HFFc6 (cell line): ENCODE data around the gene KLHL29. TPM values are rescaled to one million over a fixed set of nuclear protein-coding genes. Genes with fewer than 3 reads are reported as not detected.

ENCODE experiments used
- DNase-seq: peaks from one replicate; pipeline ENCODE4 v3.0.0-alpha.2; 2018
- H3K27ac Mint-ChIP-seq: 2 replicates; pipeline ENCODE4 v1.8.0; 2020; ENCODE audit warnings: mild to moderate bottlenecking, mixed read lengths
- H3K27me3 Mint-ChIP-seq: 2 replicates; pipeline ENCODE4 v1.8.0; 2021; ENCODE audit warnings: mild to moderate bottlenecking, moderate library complexity, mixed read lengths; ENCODE audit not compliant: insufficient read depth
- H3K36me3 Mint-ChIP-seq: 2 replicates; pipeline ENCODE4 v1.8.0; 2021; ENCODE audit warnings: low read depth, mixed read lengths
- H3K4me1 Mint-ChIP-seq: 2 replicates; pipeline ENCODE4 v1.8.0; 2020; ENCODE audit warnings: low read depth, mixed read lengths
- H3K4me3 Mint-ChIP-seq: 2 replicates; pipeline ENCODE4 v1.8.0; 2020; ENCODE audit warnings: mild to moderate bottlenecking, moderate library complexity, mixed read lengths
- H3K9me3 Mint-ChIP-seq: 2 replicates; pipeline ENCODE4 v1.8.0; 2020; ENCODE audit warnings: mild to moderate bottlenecking, mixed read lengths
- total RNA-seq, 6 experiments: library from RNA; stranded (reverse); fragmentation: NEBNext Ultra II Directional; extraction: Animal tissue kit (Norgen Biotek cat#: 25700); gene quantifications; 2 replicates in 1 of 6; 3 replicates in 5 of 6; pipeline ENCODE4 v1.2.3, GENCODE V29; 2021
- TF ChIP-seq, protein P1 (sequence below): fragments of 200-600 bp; sonication (generic); IDR thresholded peaks from 2 replicates; pipeline ENCODE4 v1.5.0; 2021; ENCODE audit warnings: antibody characterized with exemption, mild to moderate bottlenecking

Gene KLHL29
- total RNA-seq, 6 experiments from 2014 or later = 7.4 to 9.7 (median 8.6) TPM

DNA sequence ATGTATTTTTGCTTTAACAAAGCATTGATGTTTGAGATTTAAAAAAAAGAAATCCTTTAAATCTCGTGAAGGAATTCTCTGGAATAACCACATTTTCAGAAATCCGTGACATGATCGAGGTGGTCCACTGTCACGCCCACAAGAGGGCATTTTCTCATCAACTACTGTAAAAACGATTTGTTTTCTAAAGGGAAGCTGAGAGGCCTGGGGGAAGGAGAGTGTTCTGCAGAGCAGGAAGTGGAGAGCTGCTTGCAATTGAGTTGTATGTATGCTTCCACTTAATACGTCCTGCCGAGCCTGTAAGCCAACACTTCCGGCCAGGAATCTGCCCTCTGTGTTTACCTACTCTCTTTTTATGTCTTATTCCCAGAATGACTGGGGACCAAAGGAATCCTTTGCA lies 19.4 kb downstream of the KLHL29 start:
- H3K27ac Mint-ChIP-seq = peak overlapping the region; percentile 82
- peaks cover 35% of the 10 kb centered on the region for H3K4me1 Mint-ChIP-seq
- H3K27me3 Mint-ChIP-seq = no peaks in the 10 kb centered on the region; the same call in 1 of the 2 replicates
- no peaks in the 10 kb centered on the region for H3K9me3 Mint-ChIP-seq
- H3K36me3 Mint-ChIP-seq = peaks cover 5% of the 10 kb centered on the region; the same call in 1 of the 2 replicates
- TF ChIP-seq, protein P1, sequence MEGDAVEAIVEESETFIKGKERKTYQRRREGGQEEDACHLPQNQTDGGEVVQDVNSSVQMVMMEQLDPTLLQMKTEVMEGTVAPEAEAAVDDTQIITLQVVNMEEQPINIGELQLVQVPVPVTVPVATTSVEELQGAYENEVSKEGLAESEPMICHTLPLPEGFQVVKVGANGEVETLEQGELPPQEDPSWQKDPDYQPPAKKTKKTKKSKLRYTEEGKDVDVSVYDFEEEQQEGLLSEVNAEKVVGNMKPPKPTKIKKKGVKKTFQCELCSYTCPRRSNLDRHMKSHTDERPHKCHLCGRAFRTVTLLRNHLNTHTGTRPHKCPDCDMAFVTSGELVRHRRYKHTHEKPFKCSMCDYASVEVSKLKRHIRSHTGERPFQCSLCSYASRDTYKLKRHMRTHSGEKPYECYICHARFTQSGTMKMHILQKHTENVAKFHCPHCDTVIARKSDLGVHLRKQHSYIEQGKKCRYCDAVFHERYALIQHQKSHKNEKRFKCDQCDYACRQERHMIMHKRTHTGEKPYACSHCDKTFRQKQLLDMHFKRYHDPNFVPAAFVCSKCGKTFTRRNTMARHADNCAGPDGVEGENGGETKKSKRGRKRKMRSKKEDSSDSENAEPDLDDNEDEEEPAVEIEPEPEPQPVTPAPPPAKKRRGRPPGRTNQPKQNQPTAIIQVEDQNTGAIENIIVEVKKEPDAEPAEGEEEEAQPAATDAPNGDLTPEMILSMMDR = peak; percentile 68
- peak; percentile 80 for DNase-seq
- peak overlapping the region; percentile 76 for H3K4me3 Mint-ChIP-seq

DNA sequence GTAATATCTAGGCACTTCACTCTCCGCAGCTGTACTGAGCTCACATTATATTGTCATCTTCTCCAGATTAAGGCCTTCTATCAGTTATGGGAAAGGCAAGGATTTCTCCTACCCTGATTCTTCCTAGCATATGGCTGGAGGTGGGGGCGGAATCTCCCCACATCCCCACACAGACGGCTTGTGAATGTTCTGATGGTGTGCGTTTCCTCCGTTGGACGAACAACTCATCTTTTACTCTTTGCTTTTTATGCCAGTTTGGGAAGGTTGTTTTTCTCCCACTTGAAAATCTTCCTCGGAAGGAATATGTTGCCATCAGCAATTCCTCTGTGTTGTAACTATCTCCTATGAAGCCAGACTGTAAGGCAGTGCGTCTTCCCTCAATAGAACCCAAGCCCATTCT lies 24.3 kb downstream of the KLHL29 start:
- TF ChIP-seq, protein P1 = no peak
- Mint-ChIP-seq H3K9me3 (no peaks in the 10 kb centered on the region), H3K4me1 (peaks cover 73% of the 10 kb centered on the region)

GRCh38 chr2:23410596-23410995 lies 25.6 kb downstream of the KLHL29 start:
- DNase-seq = no peak
- Mint-ChIP-seq H3K9me3 (no peaks in the 10 kb centered on the region), H3K36me3 (peaks cover 10% of the 10 kb centered on the region), H3K4me1 (peaks cover 74% of the 10 kb centered on the region), H3K27me3 (no peaks in the 10 kb centered on the region; the same call in 1 of the 2 replicates), H3K4me3 (no peak overlapping the region; the same call in 1 of the 2 replicates), H3K27ac (peak overlapping the region; percentile 95)
- TF ChIP-seq, protein P1 = no peak

More for the DNA sequence above, 24.3 kb downstream of the KLHL29 start:
- DNase-seq = no peak
- Mint-ChIP-seq H3K36me3 (peaks cover 13% of the 10 kb centered on the region), H3K27me3 (no peaks in the 10 kb centered on the region; the same call in 1 of the 2 replicates), H3K27ac (no peak overlapping the region), H3K4me3 (no peak overlapping the region)

DNA sequence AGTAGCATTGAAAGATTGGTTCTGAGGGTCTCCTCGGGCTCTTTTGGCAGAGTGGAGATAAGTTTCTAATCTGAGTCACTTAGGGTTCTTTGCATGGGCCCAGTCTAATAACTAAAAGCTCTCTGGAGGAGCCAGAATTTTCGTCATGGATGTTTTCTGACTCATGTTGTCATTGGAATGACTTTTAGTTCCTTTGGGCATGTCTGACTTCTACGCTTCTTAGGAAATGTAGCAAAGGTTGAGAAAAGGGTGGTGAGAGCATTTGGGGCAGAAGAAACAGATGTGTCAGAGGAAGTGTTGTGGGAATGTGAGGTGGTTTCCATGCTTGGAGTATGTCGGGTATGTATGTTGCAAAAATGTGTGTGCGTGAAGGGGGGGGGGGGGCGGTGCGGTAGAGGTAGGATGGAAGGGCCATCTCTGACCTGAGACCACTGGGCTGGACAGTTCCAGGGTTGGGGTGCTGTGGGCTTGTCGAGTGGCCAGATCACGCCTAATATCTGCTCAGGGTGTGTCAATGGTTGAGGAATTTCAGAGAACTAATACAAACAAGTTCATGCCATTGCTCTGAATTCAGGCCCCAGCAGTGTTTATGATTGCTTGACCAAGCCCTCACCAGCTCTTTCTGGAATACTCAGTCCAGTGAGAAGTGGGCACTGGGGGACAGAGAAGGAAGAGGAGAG lies 26.9 kb downstream of the KLHL29 start:
- TF ChIP-seq, protein P1 = no peak
- Mint-ChIP-seq H3K4me3 (peak overlapping the region; percentile 69), H3K4me1 (peaks cover 79% of the 10 kb centered on the region), H3K27me3 (peaks cover under 1% of the 10 kb centered on the region; the same call in 1 of the 2 replicates), H3K36me3 (peaks cover 15% of the 10 kb centered on the region), H3K9me3 (no peaks in the 10 kb centered on the region), H3K27ac (peak overlapping the region; percentile 95)
- DNase-seq = peak; percentile 93

DNA sequence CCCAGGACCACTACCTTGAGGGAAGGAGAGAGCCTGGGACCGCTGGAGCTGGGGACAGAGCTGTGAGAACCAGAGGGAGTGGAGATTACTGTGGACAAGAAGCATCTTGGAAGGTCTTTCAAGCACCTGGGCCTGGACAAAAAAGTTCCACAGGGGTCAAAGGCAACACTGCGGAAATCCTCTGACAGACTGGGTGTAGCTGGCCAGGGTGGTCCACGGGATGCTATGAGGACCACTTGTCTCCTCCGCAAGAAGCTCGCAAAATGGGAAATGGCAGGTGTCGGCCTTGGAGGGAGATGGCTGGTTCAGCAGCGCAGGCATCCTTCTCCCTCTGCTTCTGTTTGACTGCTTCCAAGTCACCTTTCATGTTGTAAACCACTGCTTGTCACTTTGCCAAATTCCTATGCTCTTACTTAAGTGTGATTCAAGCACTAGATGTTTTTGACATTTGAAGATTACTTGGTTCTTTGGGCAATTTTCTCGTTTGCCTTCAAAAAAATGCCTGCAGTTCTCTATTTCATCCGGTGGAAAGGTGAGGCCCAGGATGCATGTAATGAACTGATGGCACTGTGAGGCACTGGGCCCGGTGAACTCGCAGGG lies 27.7 kb downstream of the KLHL29 start:
- Mint-ChIP-seq H3K4me1 (peaks cover 82% of the 10 kb centered on the region), H3K36me3 (peaks cover 21% of the 10 kb centered on the region), H3K4me3 (peak overlapping the region; percentile 69), H3K27me3 (peaks cover 3% of the 10 kb centered on the region; the same call in 1 of the 2 replicates), H3K27ac (peak overlapping the region; percentile 95), H3K9me3 (no peaks in the 10 kb centered on the region)
- TF ChIP-seq, protein P1 = no peak
- DNase-seq = peak; percentile 72
